ENCODE measurements around the gene KDF1.

GRCh38 chr1:26978901-26979300 lies 18.6 kb upstream of the KDF1 start:
- no peak for TF ChIP-seq CTCF (conservative IDR thresholded peaks at IDR 0.05)
- no peak for TF ChIP-seq ZFX (IDR thresholded peaks at IDR 0.05)
